Loucy (cell line): Measurements from ENCODE around the gene C3orf20.
A peak's percentile ranks its signal among the peaks of the same experiment; 100 is the strongest.

Source experiments
- H2AFZ ChIP-seq: fragments of 200-600 bp; sonication (generic); 2 replicates; pipeline ENCODE4 v1.6.0; 2016; ENCODE audit warnings: antibody characterized with exemption, mild to moderate bottlenecking, low read length, moderate library complexity
- H3F3A ChIP-seq: fragments of 200-600 bp; 2 replicates; pipeline ENCODE4 v1.6.0; 2016; ENCODE audit warnings: antibody characterized with exemption, low read depth, mild to moderate bottlenecking
- H3K27me3 ChIP-seq: fragments of 200-600 bp; sonication (generic); 2 replicates; pipeline ENCODE4 v1.6.1; 2014; ENCODE audit warnings: low read length, mild to moderate bottlenecking; ENCODE audit not compliant: insufficient read depth, poor library complexity, severe bottlenecking
- H3K36me3 ChIP-seq: fragments of 200-600 bp; sonication (generic); 2 replicates; pipeline ENCODE4 v1.6.1; 2016; ENCODE audit warnings: low read length; ENCODE audit not compliant: insufficient read depth
- H3K4me1 ChIP-seq: fragments of 200-600 bp; sonication (generic); 2 replicates; pipeline ENCODE4 v1.5.1; 2014; ENCODE audit warnings: low read length, mild to moderate bottlenecking; ENCODE audit not compliant: insufficient read depth, poor library complexity, severe bottlenecking
- H3K4me2 ChIP-seq: fragments of 200-600 bp; sonication (generic); 2 replicates; pipeline ENCODE4 v1.6.0; 2014; ENCODE audit warnings: antibody characterized with exemption, low read length, low read depth, mild to moderate bottlenecking; ENCODE audit not compliant: poor library complexity, severe bottlenecking
- H3K4me3 ChIP-seq: fragments of 200-600 bp; sonication (generic); 2 replicates; pipeline ENCODE4 v1.5.1; 2014; ENCODE audit warnings: low read length, mild to moderate bottlenecking, mixed read lengths; ENCODE audit not compliant: poor library complexity, severe bottlenecking
- H3K79me2 ChIP-seq: fragments of 200-600 bp; sonication (generic); 2 replicates; pipeline ENCODE4 v1.6.1; 2014; ENCODE audit warnings: low read length; ENCODE audit not compliant: insufficient read depth
- H3K9ac ChIP-seq: fragments of 200-600 bp; sonication (generic); 2 replicates; pipeline ENCODE4 v1.6.0; 2014; ENCODE audit warnings: mild to moderate bottlenecking, low read depth, low read length, moderate library complexity; ENCODE audit not compliant: poor library complexity, severe bottlenecking
- H3K9me2 ChIP-seq: fragments of 200-600 bp; sonication (generic); replicated peaks from 2 replicates; pipeline ENCODE4 v1.6.1; 2016; ENCODE audit warnings: low read depth, low read length, mixed read lengths
- H3K9me3 ChIP-seq: fragments of 200-600 bp; sonication (generic); 2 replicates; pipeline ENCODE4 v1.6.1; 2014; ENCODE audit warnings: mild to moderate bottlenecking, antibody characterized with exemption, low read length, low read depth; ENCODE audit not compliant: insufficient read depth
- H4K20me1 ChIP-seq: fragments of 200-600 bp; sonication (generic); 2 replicates; pipeline ENCODE4 v1.6.0; 2014; ENCODE audit warnings: antibody characterized with exemption, low read length, mild to moderate bottlenecking; ENCODE audit not compliant: insufficient read depth, poor library complexity, severe bottlenecking
- EZH2phosphoT487 ChIP-seq: fragments of 200-600 bp; IDR thresholded peaks from 2 replicates; pipeline ENCODE4 v1.6.1; 2018; ENCODE audit warnings: antibody characterized with exemption, mild to moderate bottlenecking, moderate library complexity, borderline replicate concordance
- TF ChIP-seq, protein P1 (sequence below): fragments of 200-600 bp; sonication (generic); conservative IDR thresholded peaks from 2 replicates; pipeline ENCODE4 v1.5.1; 2014; ENCODE audit warnings: mild to moderate bottlenecking, antibody characterized with exemption, low read length

The C3orf20 gene

DNA sequence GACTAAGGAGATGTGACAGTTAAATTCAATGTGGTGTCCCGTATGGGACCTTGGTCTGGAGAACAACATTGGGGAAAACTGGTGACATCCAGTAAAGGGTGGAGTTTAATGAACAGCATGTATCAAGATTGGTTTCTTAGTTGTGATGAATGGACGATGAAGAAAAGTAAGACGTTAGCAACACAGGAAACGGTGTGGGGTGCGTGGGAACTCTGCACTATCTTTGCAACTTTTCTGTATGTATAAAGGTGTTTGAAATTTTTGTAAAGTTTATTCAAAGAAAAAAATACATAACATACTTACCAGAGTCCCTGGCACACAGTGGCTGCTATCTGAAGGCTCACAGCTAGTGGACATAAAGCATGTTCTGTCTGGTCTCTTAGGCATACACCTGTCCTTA lies 29.5 kb upstream of the C3orf20 start:
- no peak overlapping the region for H2AFZ ChIP-seq
- no peaks in the 10 kb centered on the region for H3K36me3 ChIP-seq
- H3K9me3 ChIP-seq: no peaks in the 10 kb centered on the region
- H3K9me2 ChIP-seq: no peaks in the 10 kb centered on the region
- H3K4me3 ChIP-seq: no peak overlapping the region
- no peaks in the 10 kb centered on the region for H4K20me1 ChIP-seq
- no peak for TF ChIP-seq EZH2phosphoT487
- TF ChIP-seq, protein P1, sequence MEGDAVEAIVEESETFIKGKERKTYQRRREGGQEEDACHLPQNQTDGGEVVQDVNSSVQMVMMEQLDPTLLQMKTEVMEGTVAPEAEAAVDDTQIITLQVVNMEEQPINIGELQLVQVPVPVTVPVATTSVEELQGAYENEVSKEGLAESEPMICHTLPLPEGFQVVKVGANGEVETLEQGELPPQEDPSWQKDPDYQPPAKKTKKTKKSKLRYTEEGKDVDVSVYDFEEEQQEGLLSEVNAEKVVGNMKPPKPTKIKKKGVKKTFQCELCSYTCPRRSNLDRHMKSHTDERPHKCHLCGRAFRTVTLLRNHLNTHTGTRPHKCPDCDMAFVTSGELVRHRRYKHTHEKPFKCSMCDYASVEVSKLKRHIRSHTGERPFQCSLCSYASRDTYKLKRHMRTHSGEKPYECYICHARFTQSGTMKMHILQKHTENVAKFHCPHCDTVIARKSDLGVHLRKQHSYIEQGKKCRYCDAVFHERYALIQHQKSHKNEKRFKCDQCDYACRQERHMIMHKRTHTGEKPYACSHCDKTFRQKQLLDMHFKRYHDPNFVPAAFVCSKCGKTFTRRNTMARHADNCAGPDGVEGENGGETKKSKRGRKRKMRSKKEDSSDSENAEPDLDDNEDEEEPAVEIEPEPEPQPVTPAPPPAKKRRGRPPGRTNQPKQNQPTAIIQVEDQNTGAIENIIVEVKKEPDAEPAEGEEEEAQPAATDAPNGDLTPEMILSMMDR: no peak
- H3K4me2 ChIP-seq: no peak overlapping the region
- no peaks in the 10 kb centered on the region for H3K79me2 ChIP-seq
- H3K27me3 ChIP-seq: no peaks in the 10 kb centered on the region
- peaks cover 15% of the 10 kb centered on the region for H3K4me1 ChIP-seq
- no peak overlapping the region for H3K9ac ChIP-seq
- 0 out of 2 replicates have a peak, but pooled peaks cover 4% of the 10 kb centered on the region for H3F3A ChIP-seq

DNA sequence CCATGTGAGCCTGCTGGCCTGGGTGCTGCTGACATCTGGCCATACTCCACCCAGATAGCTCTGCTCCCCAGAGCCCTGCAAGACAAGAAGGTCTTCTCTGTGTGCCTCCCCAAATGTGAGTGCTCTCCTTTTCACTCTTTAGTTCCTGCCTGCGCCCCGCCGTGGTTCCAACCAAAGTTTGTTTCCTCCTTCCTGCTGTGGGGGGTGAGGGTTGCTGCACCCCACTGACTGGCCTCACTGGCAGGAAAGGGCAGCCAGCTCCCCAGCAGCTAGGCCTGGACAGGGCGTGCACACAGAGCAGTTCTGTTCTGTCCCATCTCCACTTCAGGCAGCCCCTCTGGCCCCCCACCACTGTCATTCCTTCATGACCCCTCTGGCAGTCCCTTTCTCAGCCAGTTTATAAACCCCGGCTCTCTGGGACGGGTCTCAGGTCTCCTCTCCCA lies 28.8 kb upstream of the C3orf20 start:
- Histone ChIP-seq H3K9ac (no peak overlapping the region), H3K4me2 (peak overlapping the region; percentile 24), H3F3A (0 out of 2 replicates have a peak, but pooled peaks cover 4% of the 10 kb centered on the region), H3K79me2 (no peaks in the 10 kb centered on the region), H3K27me3 (no peaks in the 10 kb centered on the region), H3K4me1 (peaks cover 18% of the 10 kb centered on the region), H3K9me2 (no peaks in the 10 kb centered on the region), H3K9me3 (no peaks in the 10 kb centered on the region), H3K4me3 (no peak overlapping the region), H2AFZ (no peak overlapping the region), H4K20me1 (no peaks in the 10 kb centered on the region), H3K36me3 (no peaks in the 10 kb centered on the region)
- TF ChIP-seq, protein P1: no peak
- TF ChIP-seq EZH2phosphoT487: no peak

DNA sequence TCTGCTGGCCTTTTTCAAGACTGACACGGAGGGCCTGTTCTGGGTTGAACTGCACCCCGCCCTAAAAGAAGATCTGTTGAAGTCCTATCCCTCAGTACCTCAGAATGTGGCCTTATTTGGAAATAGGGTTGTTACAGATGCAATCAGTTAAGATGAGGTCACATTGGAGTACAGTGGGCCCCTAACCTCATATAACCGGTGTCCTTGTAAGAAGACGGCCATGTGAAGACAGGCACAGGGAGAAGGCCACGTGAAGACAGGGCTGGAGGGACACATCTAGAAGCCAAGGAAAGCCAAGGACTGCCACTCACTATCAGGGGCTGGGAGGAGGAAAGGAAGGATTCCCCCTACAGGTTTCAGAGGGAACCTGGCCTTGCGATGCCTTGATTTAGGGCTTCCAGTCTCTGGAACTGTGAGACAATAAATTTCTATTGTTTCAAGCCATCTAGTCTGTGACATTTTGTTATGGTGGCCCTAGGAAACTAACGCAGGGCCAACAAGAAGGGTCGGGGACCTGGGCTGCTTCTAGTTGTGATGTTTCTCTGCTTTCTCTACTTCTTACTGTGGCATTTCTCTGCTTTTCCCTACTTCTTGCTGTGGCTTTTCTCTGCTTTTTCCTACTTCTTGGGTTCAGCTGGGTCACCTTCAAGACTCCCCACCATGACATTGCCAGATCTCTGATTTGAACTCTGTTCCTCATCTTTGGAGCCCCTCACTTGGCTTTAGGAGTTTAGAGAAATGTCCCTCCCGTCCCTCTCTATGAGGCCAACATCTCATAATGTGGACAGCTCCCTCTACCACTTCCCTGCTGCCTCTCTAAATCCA lies 28.1 kb upstream of the C3orf20 start:
- peak overlapping the region; percentile 24 for H3K4me2 ChIP-seq
- H3K9me2 ChIP-seq: no peaks in the 10 kb centered on the region

More for the DNA sequence above, 28.1 kb upstream of the C3orf20 start:
- Histone ChIP-seq H4K20me1 (no peaks in the 10 kb centered on the region), H3K4me1 (peaks cover 18% of the 10 kb centered on the region), H3K36me3 (no peaks in the 10 kb centered on the region), H2AFZ (no peak overlapping the region), H3F3A (0 out of 2 replicates have a peak, but pooled peaks cover 4% of the 10 kb centered on the region), H3K27me3 (no peaks in the 10 kb centered on the region), H3K9me3 (no peaks in the 10 kb centered on the region), H3K4me3 (no peak overlapping the region), H3K79me2 (peaks cover 3% of the 10 kb centered on the region), H3K9ac (no peak overlapping the region)
- TF ChIP-seq, protein P1: 0 out of 2 replicates have a peak, but pooled peaks have one; percentile 16
- no peak for TF ChIP-seq EZH2phosphoT487
